GM12874 (cell line): ENCODE results near the gene ANKRD13C.

Experiments used
- CTCF ChIP-seq: IDR thresholded peaks from 2 replicates; pipeline ENCODE4 v1.5.1; 2011; ENCODE audit warnings: low read depth, mild to moderate bottlenecking, control low read depth, low read length, moderate library complexity; ENCODE audit not compliant: insufficient read depth

The ANKRD13C gene

GRCh38 chr1:70387507-70387906 lies 33.0 kb upstream of the ANKRD13C start:
- TF ChIP-seq CTCF, result no peak

- TF ChIP-seq CTCF, result no peak
Observed at GRCh38 chr1:70386121-70386520, 31.6 kb upstream of the ANKRD13C start.

GRCh38 chr1:70385477-70385876 lies 31.0 kb upstream of the ANKRD13C start:
- TF ChIP-seq CTCF, result no peak

GRCh38 chr1:70384542-70384941 lies 30.0 kb upstream of the ANKRD13C start:
- no peak for TF ChIP-seq CTCF

- no peak for TF ChIP-seq CTCF
Observed at GRCh38 chr1:70383483-70383882, 29.0 kb upstream of the ANKRD13C start.

GRCh38 chr1:70382682-70383081 lies 28.2 kb upstream of the ANKRD13C start:
- no peak for TF ChIP-seq CTCF

GRCh38 chr1:70376196-70376595 lies 21.7 kb upstream of the ANKRD13C start:
- TF ChIP-seq CTCF, result no peak

GRCh38 chr1:70372426-70372825 lies 17.9 kb upstream of the ANKRD13C start:
- TF ChIP-seq CTCF, result no peak
